Lower leg skin (tissue), 3 donors: ENCODE measurements around the gene SPTLC2.

Experiments used
- POLR2A ChIP-seq, 2 donors: fragments of 450-650 bp; IDR thresholded peaks; one replicate each; pipeline ENCODE4 v1.6.1; 2016 to 2017; ENCODE audit warnings: antibody characterized with exemption in 2 of 2, mild to moderate bottlenecking in 1 of 2, moderate library complexity in 1 of 2
- TF ChIP-seq, protein P1 (sequence below), 3 donors: fragments of 450-650 bp; IDR thresholded peaks; one replicate each; pipeline ENCODE4 v1.5.1; 2016; ENCODE audit warnings: antibody characterized with exemption in 3 of 3, mild to moderate bottlenecking in 3 of 3, moderate library complexity in 2 of 3

DNA sequence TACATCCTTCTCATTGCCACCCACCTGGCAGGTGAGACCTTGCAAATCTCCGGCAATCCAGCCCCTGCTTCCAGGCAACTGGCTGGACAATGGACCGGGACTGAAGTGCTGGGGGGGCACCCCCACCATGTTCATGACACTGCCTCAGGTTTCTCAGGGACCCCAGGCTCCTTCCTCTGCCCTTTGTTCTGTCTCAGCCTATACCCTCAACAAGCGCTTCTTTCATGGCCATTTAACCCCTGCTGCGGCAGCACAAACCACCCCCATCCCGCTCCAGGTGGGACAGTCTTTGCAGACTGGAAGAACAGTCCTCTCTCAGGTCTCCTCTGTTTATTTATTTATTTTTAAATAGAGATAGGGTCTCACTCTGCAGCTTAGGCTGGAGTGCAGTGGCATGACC lies 125.4 kb downstream of the SPTLC2 start:
- TF ChIP-seq, protein P1, sequence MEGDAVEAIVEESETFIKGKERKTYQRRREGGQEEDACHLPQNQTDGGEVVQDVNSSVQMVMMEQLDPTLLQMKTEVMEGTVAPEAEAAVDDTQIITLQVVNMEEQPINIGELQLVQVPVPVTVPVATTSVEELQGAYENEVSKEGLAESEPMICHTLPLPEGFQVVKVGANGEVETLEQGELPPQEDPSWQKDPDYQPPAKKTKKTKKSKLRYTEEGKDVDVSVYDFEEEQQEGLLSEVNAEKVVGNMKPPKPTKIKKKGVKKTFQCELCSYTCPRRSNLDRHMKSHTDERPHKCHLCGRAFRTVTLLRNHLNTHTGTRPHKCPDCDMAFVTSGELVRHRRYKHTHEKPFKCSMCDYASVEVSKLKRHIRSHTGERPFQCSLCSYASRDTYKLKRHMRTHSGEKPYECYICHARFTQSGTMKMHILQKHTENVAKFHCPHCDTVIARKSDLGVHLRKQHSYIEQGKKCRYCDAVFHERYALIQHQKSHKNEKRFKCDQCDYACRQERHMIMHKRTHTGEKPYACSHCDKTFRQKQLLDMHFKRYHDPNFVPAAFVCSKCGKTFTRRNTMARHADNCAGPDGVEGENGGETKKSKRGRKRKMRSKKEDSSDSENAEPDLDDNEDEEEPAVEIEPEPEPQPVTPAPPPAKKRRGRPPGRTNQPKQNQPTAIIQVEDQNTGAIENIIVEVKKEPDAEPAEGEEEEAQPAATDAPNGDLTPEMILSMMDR (IDR thresholded peaks at IDR 0.05): no peak
- no peak for TF ChIP-seq POLR2A (IDR thresholded peaks at IDR 0.05)
